GM23338 (cell line): Measurements from ENCODE around the gene PROKR1. TPM values are rescaled to one million over a fixed set of nuclear protein-coding genes. Genes with fewer than 3 reads are reported as not detected.

Experiments
- polyA plus RNA-seq: library from polyadenylated mRNA; unstranded; fragments of >200 nt; fragmentation: Nextera tagmentation; extraction: Ambion mirVana; gene quantifications from 2 replicates; pipeline ENCODE4 v1.2.1, GENCODE V29; 2016
- total RNA-seq: library from RNA; depleted of rRNA; stranded (reverse); fragments of >200 nt; shearing (Covaris generic); gene quantifications from 2 replicates; pipeline ENCODE4 v1.2.3, GENCODE V29; 2014; rRNA removed

PROKR1 gene
- total and polyA plus RNA-seq, 2 experiments from 2014 or later = 0.61 to 5.3 TPM

Other genes with a start within 250 kb of the PROKR1 start
- gene FBXO48, start 176.3 kb upstream of the PROKR1 start, total RNA-seq = 1.1 and 1.3 TPM in 2 replicates
- gene FBXO48, start 176.3 kb upstream of the PROKR1 start, polyA plus RNA-seq = 0.96 and 1.3 TPM in 2 replicates
- gene APLF, start 176.0 kb upstream of the PROKR1 start, total RNA-seq = 3.7 and 6.6 TPM in 2 replicates
- gene APLF, start 176.0 kb upstream of the PROKR1 start, polyA plus RNA-seq = 2.4 and 3.0 TPM in 2 replicates
- gene ARHGAP25, start 91.2 kb downstream of the PROKR1 start, total RNA-seq = 1.9 and 2.5 TPM in 2 replicates
- gene ARHGAP25, start 91.2 kb downstream of the PROKR1 start, polyA plus RNA-seq = 1.9 and 2.0 TPM in 2 replicates
- not detected in 2 replicates for gene BMP10, start 227.8 kb downstream of the PROKR1 start, total RNA-seq
- gene BMP10, start 227.8 kb downstream of the PROKR1 start, polyA plus RNA-seq = not detected in 2 replicates